K562 (cell line): ENCODE data around the gene POLR2L. TPM values are rescaled to one million over a fixed set of nuclear protein-coding genes. Genes with fewer than 3 reads are reported as not detected.

ENCODE experiments used
- GTF2E2 ChIP-seq: fragments of 200-800 bp; sonication (Bioruptor generic); IDR thresholded peaks from 2 replicates; pipeline ENCODE4 v1.6.1; 2016; ENCODE audit warnings: missing genetic modification characterization, missing compliant biosample characterization
- HMG20B ChIP-seq: fragments of 250-450 bp; sonication (Bioruptor Pico); IDR thresholded peaks from 2 replicates; pipeline ENCODE4 v1.5.0; 2021; ENCODE audit warnings: mild to moderate bottlenecking
- JUN ChIP-seq, 2 experiments: sonication (generic) in 1 of 2; formaldehyde crosslinking in 1 of 2; IDR thresholded peaks; 2 replicates each; pipeline versions ENCODE4 v1.6.1 to v1.8.0; 2012 to 2022; ENCODE audit warnings: borderline replicate concordance in 2 of 2, mild to moderate bottlenecking in 2 of 2, improper control_type of control experiment in 1 of 2, low read depth in 1 of 2, low read length in 1 of 2, missing genetic modification reagents in 1 of 2
- KAT7 ChIP-seq: sonication (generic); formaldehyde crosslinking; IDR thresholded peaks from 2 replicates; pipeline ENCODE4 v1.8.0; 2022; ENCODE audit warnings: missing genetic modification reagents, mild to moderate bottlenecking, borderline replicate concordance
- L3MBTL2 ChIP-seq: fragments of 450-650 bp; IDR thresholded peaks from 2 replicates; pipeline ENCODE4 v1.6.1; 2016; ENCODE audit warnings: mild to moderate bottlenecking, moderate library complexity
- NR4A1 ChIP-seq, 2 experiments: fragments of 250-450 bp in 1 of 2; fragments of 450-650 bp in 1 of 2; sonication (Bioruptor Pico) in 1 of 2; IDR thresholded peaks; 2 replicates each; pipeline versions ENCODE4 v1.4.0 to v1.6.1; 2016 to 2020; ENCODE audit warnings: mild to moderate bottlenecking in 2 of 2, missing compliant biosample characterization in 1 of 2, missing genetic modification characterization in 1 of 2, moderate library complexity in 1 of 2
- POLR2AphosphoS5 ChIP-seq: IDR thresholded peaks from 2 replicates; pipeline ENCODE4 v1.6.1; 2011; ENCODE audit warnings: mild to moderate bottlenecking, low read depth, low read length, moderate library complexity; ENCODE audit not compliant: control insufficient read depth, insufficient read depth
- PTTG1 ChIP-seq: fragments of 450-650 bp; IDR thresholded peaks from 2 replicates; pipeline ENCODE4 v1.6.1; 2016; ENCODE audit warnings: low read depth, mild to moderate bottlenecking, missing genetic modification characterization, missing compliant biosample characterization
- RBM14 ChIP-seq: fragments of 200-400 bp; formaldehyde crosslinking; IDR thresholded peaks from 2 replicates; pipeline ENCODE4 v1.6.1; 2018; ENCODE audit warnings: low read depth, mild to moderate bottlenecking, low read length, moderate library complexity, borderline replicate concordance; ENCODE audit not compliant: insufficient read depth
- STAT5B ChIP-seq: fragments of 250-450 bp; sonication (Bioruptor Pico); IDR thresholded peaks from 2 replicates; pipeline ENCODE4 v1.8.0; 2021; ENCODE audit warnings: mild to moderate bottlenecking, inconsistent platforms
- TAL1 ChIP-seq: fragments of 450-650 bp; IDR thresholded peaks from 2 replicates; pipeline ENCODE4 v1.6.1; 2016; ENCODE audit warnings: mild to moderate bottlenecking
- TCF7 ChIP-seq: sonication (generic); IDR thresholded peaks from 2 replicates; pipeline ENCODE4 v1.6.1; 2016; ENCODE audit warnings: antibody characterized with exemption, borderline replicate concordance
- ZNF76 ChIP-seq: fragments of 250-450 bp; sonication (Bioruptor Pico); IDR thresholded peaks from 2 replicates; pipeline ENCODE4 v1.4.0; 2020; ENCODE audit warnings: mild to moderate bottlenecking, moderate library complexity, borderline replicate concordance
- ZNF780A ChIP-seq: fragments of 250-450 bp; sonication (Bioruptor Pico); IDR thresholded peaks from 2 replicates; pipeline ENCODE4 v1.5.0; 2021; ENCODE audit warnings: mild to moderate bottlenecking
- polyA plus RNA-seq, 8 experiments: library from polyadenylated mRNA; depleted of rRNA in 4 of 8; stranded (reverse) in 5 of 8; unstranded in 3 of 8; fragments of >200 nt; fragmentation: Nextera tagmentation in 2 of 8; fragmentation: Illumina TruSeq in 1 of 8; extraction: Ambion mirVana in 2 of 8; extraction: Trizol in 1 of 8; gene quantifications; 2 replicates each; pipeline versions ENCODE4 v1.2.1 to v1.2.3, GENCODE V29; 2011 to 2014; ENCODE audit warnings: inconsistent platforms in 1 of 8, missing spikeins in 1 of 8
- total RNA-seq, 7 experiments: library from RNA; depleted of rRNA in 6 of 7; stranded (reverse); fragments of >200 nt in 6 of 7; fragmentation: Illumina TruSeq in 2 of 7; extraction: Trizol in 2 of 7; gene quantifications; 2 replicates each; pipeline versions ENCODE4 v1.2.1 to v1.2.3, GENCODE V29; 2011 to 2021; ENCODE audit warnings: low replicate concordance in 1 of 7
- TF ChIP-seq, protein P1 (sequence below): fragments of 250-450 bp; sonication (Bioruptor Pico); IDR thresholded peaks from 2 replicates; pipeline ENCODE4 v1.5.0; 2021
- TF ChIP-seq, protein P2 (sequence below): fragments of 450-650 bp; IDR thresholded peaks from 2 replicates; pipeline ENCODE4 v1.6.1; 2016; ENCODE audit warnings: missing biosample characterization, missing genetic modification characterization
- TF ChIP-seq, protein P3 (sequence below): fragments of 450-650 bp; IDR thresholded peaks from 2 replicates; pipeline ENCODE4 v1.7.1; 2018; ENCODE audit warnings: mild to moderate bottlenecking, low read depth; ENCODE audit not compliant: partially characterized antibody
- TF ChIP-seq, protein P4 (sequence below): sonication (generic); formaldehyde crosslinking; IDR thresholded peaks from 2 replicates; pipeline ENCODE4 v1.8.0; 2022; ENCODE audit warnings: mild to moderate bottlenecking, low read depth, missing genetic modification reagents
- TF ChIP-seq, protein P5 (sequence below): fragments of 450-650 bp; formaldehyde crosslinking; IDR thresholded peaks from 2 replicates; pipeline ENCODE4 v1.4.0; 2020; ENCODE audit warnings: mild to moderate bottlenecking, moderate library complexity

The POLR2L gene
- total and polyA plus RNA-seq, 9 of the 15 experiments (the other 6 are each of a cell fraction or from before 2014, with no cell fraction given), result 38.3 to 688 (median 108) TPM

DNA sequence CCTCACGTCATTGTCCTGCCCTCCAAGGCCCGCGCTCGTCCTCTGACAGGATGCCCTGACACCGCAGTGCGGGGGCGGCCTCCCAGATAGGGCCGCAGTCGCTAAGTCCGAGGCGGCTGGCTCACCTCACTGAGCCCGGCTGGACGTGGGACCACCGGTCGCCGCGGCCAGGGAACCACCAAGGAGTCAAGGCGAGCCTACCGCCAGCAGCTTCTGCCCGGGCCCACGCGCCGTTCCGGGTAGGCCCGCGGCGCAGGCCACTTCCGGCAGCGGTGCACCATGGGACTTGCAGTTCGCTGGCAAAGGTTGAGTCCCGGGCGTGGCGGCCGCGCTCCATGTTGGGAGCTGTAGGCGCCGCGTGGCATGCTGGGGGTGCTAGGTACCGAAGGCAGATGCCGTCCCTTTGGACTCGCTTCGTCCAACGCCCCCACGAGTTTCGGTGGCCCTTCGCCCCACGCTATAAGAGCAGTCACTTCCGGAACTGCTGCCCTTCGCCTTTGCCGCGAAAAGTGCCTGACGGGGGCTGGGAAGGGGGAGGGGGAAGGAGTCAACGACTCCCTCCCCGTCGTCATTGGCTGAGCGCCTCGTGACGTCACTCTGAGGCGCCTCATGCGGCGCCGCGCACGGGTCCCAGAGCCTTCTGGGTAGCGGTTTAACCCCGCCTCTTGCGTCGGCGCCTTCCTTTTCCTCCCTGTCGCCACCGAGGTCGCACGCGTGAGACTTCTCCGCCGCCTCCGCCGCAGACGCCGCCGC, 32.9 kb downstream of the POLR2L start, which contains the start of gene RPLP2 (continued):
- TF ChIP-seq STAT5B (CRISPR knock-in tag) (no peak), KAT7 (CRISPR knock-in tag) (peak; percentile 75; the same call in 1 of the 2 replicates), HMG20B (no peak), TAL1 (no peak), ZNF76 (CRISPR knock-in tag) (peak; percentile 40), RBM14 (0 out of 2 replicates have a peak, but pooled peaks have one; percentile 62), TCF7 (no peak), POLR2AphosphoS5 (peak; percentile 95), JUN (IDR thresholded peaks at IDR 0.05; ENCODE audit: borderline replicate concordance, low read depth, low read length) (peak; percentile 19), JUN (CRISPR knock-in tag; IDR thresholded peaks at IDR 0.05; ENCODE audit: borderline replicate concordance) (peak; percentile 97; the same call in 1 of the 2 replicates), GTF2E2 (tag) (peak; percentile 88; the same call in 1 of the 2 replicates), PTTG1 (tag) (no peak), NR4A1 (CRISPR knock-in tag; IDR thresholded peaks at IDR 0.05) (peak; percentile 77; the same call in 1 of the 2 replicates), NR4A1 (tag; IDR thresholded peaks at IDR 0.05) (peak; percentile 71; the same call in 1 of the 2 replicates), ZNF780A (no peak), L3MBTL2 (peak; percentile 80)
- TF ChIP-seq, protein P1, sequence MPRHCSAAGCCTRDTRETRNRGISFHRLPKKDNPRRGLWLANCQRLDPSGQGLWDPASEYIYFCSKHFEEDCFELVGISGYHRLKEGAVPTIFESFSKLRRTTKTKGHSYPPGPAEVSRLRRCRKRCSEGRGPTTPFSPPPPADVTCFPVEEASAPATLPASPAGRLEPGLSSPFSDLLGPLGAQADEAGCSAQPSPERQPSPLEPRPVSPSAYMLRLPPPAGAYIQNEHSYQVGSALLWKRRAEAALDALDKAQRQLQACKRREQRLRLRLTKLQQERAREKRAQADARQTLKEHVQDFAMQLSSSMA (CRISPR knock-in tag), result no peak
- TF ChIP-seq, protein P2, sequence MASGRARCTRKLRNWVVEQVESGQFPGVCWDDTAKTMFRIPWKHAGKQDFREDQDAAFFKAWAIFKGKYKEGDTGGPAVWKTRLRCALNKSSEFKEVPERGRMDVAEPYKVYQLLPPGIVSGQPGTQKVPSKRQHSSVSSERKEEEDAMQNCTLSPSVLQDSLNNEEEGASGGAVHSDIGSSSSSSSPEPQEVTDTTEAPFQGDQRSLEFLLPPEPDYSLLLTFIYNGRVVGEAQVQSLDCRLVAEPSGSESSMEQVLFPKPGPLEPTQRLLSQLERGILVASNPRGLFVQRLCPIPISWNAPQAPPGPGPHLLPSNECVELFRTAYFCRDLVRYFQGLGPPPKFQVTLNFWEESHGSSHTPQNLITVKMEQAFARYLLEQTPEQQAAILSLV (tag), result no peak
- TF ChIP-seq, protein P3, sequence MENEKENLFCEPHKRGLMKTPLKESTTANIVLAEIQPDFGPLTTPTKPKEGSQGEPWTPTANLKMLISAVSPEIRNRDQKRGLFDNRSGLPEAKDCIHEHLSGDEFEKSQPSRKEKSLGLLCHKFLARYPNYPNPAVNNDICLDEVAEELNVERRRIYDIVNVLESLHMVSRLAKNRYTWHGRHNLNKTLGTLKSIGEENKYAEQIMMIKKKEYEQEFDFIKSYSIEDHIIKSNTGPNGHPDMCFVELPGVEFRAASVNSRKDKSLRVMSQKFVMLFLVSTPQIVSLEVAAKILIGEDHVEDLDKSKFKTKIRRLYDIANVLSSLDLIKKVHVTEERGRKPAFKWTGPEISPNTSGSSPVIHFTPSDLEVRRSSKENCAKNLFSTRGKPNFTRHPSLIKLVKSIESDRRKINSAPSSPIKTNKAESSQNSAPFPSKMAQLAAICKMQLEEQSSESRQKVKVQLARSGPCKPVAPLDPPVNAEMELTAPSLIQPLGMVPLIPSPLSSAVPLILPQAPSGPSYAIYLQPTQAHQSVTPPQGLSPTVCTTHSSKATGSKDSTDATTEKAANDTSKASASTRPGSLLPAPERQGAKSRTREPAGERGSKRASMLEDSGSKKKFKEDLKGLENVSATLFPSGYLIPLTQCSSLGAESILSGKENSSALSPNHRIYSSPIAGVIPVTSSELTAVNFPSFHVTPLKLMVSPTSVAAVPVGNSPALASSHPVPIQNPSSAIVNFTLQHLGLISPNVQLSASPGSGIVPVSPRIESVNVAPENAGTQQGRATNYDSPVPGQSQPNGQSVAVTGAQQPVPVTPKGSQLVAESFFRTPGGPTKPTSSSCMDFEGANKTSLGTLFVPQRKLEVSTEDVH, result peak; percentile 96
- TF ChIP-seq, protein P4, sequence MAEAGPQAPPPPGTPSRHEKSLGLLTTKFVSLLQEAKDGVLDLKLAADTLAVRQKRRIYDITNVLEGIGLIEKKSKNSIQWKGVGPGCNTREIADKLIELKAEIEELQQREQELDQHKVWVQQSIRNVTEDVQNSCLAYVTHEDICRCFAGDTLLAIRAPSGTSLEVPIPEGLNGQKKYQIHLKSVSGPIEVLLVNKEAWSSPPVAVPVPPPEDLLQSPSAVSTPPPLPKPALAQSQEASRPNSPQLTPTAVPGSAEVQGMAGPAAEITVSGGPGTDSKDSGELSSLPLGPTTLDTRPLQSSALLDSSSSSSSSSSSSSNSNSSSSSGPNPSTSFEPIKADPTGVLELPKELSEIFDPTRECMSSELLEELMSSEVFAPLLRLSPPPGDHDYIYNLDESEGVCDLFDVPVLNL (CRISPR knock-in tag), result peak; percentile 79
- TF ChIP-seq, protein P5, sequence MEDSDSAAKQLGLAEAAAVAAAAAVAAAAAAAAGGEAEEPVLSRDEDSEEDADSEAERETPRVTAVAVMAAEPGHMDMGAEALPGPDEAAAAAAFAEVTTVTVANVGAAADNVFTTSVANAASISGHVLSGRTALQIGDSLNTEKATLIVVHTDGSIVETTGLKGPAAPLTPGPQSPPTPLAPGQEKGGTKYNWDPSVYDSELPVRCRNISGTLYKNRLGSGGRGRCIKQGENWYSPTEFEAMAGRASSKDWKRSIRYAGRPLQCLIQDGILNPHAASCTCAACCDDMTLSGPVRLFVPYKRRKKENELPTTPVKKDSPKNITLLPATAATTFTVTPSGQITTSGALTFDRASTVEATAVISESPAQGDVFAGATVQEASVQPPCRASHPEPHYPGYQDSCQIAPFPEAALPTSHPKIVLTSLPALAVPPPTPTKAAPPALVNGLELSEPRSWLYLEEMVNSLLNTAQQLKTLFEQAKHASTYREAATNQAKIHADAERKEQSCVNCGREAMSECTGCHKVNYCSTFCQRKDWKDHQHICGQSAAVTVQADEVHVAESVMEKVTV (CRISPR knock-in tag), result no peak
